Stomach (tissue), 9 donors: ENCODE results near the gene TENM4. TPM values are rescaled to one million over a fixed set of nuclear protein-coding genes. Genes with fewer than 3 reads are reported as not detected.

Source experiments
- DNase-seq, 2 donors: peaks; one replicate each; pipeline versions ENCODE4 v3.0.0 to v3.0.0-alpha.2; 2013 to 2019
- H3K27ac ChIP-seq, 5 donors: fragments of 200-600 bp in 4 of 5; sonication (generic) in 4 of 5; one replicate each; pipeline ENCODE4 v1.5.1; 2013 to 2019; ENCODE audit warnings: mild to moderate bottlenecking in 1 of 5, moderate library complexity in 1 of 5
- H3K27me3 ChIP-seq, 3 donors: fragments of 200-600 bp; sonication (generic); one replicate each; pipeline ENCODE4 v1.5.1; 2017 to 2019; ENCODE audit warnings: mixed run types in 1 of 3
- H3K36me3 ChIP-seq, 4 donors: fragments of 200-600 bp; sonication (generic); 1 replicate in 3 of 4; 2 replicates in 1 of 4; pipeline ENCODE4 v1.5.1; 2016 to 2019
- H3K4me1 ChIP-seq, 4 donors: fragments of 200-600 bp; sonication (generic); one replicate each; pipeline ENCODE4 v1.5.1; 2016 to 2019
- H3K4me3 ChIP-seq, 4 donors: fragments of 200-600 bp; sonication (generic) in 3 of 4; one replicate each; pipeline ENCODE4 v1.5.1; 2016 to 2019; ENCODE audit warnings: mild to moderate bottlenecking in 1 of 4
- H3K9me3 ChIP-seq, 4 donors: fragments of 200-600 bp; sonication (generic); one replicate each; pipeline ENCODE4 v1.5.1; 2016 to 2019
- CTCF ChIP-seq, 7 experiments: fragments of 450-650 bp in 4 of 7; fragments of 200-600 bp in 3 of 7; sonication (generic) in 3 of 7; IDR thresholded peaks; one replicate each; pipeline ENCODE4 v1.5.1; 2016 to 2019; ENCODE audit warnings: antibody characterized with exemption in 7 of 7, control low read depth in 2 of 7, mild to moderate bottlenecking in 1 of 7
- EP300 ChIP-seq: sonication (generic); formaldehyde crosslinking; IDR thresholded peaks from one replicate; pipeline ENCODE4 v1.6.1; 2017; ENCODE audit warnings: antibody characterized with exemption
- POLR2A ChIP-seq, 4 donors: fragments of 450-650 bp; IDR thresholded peaks; one replicate each; pipeline ENCODE4 v1.6.1; 2016; ENCODE audit warnings: antibody characterized with exemption in 4 of 4, control low read depth in 2 of 4, mild to moderate bottlenecking in 1 of 4, moderate library complexity in 1 of 4
- POLR2AphosphoS5 ChIP-seq, 3 donors: sonication (generic); formaldehyde crosslinking; IDR thresholded peaks; one replicate each; pipeline ENCODE4 v1.6.1; 2016; ENCODE audit warnings: antibody characterized with exemption in 3 of 3
- WGBS, 5 donors: extraction: QIAGEN DNeasy Blood & Tissue Kit in 3 of 5; methylation state at CpG; one replicate each; pipeline versions ENCODE4 v1.1.5 to v1.1.7; 2013 to 2018; 5-methylcytosine and 5-hydroxymethylcytosine counted together
- intact Hi-C: fragments of 100-400 bp; cut with DNase I; formaldehyde crosslinking; loops from one replicate; pipeline ENCODE4 v1.15.1; 2023; ENCODE audit warnings: low total_unique reads
- polyA plus RNA-seq, 3 donors: library from polyadenylated mRNA; stranded (reverse); fragments of 200-250 nt; gene quantifications; one replicate each; pipeline ENCODE4 v1.2.3, GENCODE V29; 2013
- total RNA-seq, 5 donors: library from RNA; depleted of rRNA; stranded (reverse); fragments of >200 nt; gene quantifications; one replicate each; pipeline versions ENCODE4 v1.1.0 to v1.2.3, GENCODE V29; 2014 to 2016
- donor health status: healthy with polysubstance abuse.
- donor health status: Bipolar disorder and iron deficiency.
- donor health status: healthy.

TENM4 gene
- total and polyA plus RNA-seq, 8 donors = 0.06 to 13.2 (median 0.87) TPM; not detected in 1

DNA sequence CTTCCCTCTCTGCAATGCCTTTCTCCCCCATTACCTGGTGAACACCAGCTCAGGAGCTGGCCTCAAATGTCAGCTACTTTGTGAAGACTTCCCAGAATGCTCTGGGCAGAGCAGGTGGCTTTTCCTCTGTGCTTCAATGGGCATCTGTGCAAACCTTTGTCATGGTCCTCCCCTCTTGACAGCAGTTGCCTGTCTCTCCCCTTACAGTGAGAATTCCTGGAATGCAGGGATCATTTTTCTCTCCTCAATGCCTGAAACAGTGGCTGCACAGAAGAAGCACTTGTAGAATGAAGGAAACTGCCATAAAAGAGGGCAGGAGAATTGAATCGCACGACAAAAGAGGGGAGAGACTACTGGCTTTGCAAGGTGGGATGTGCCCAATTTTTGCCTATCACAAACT is 773.4 kb downstream of the TENM4 start:
- no peaks in the 10 kb centered on the region for H3K4me1 ChIP-seq
- no peak overlapping the region for H3K4me3 ChIP-seq
- H3K36me3 ChIP-seq = peaks cover 0 to 16% (median 2%) of the 10 kb centered on the region in 4 donors
- TF ChIP-seq POLR2AphosphoS5 (IDR thresholded peaks at IDR 0.05) (no peak), EP300 (no peak), POLR2A (IDR thresholded peaks at IDR 0.05) (no peak), CTCF (IDR thresholded peaks at IDR 0.05) (no peak)
- H3K9me3 ChIP-seq = no peaks in the 10 kb centered on the region
- 81 to 97% (median 94%) methylated on average over 2 of the region's 2 CpGs for WGBS, 5 donors
- no peak for DNase-seq
- no peaks in the 10 kb centered on the region for H3K27me3 ChIP-seq
- no peak overlapping the region for H3K27ac ChIP-seq
- intact Hi-C loops = no loop called here

DNA sequence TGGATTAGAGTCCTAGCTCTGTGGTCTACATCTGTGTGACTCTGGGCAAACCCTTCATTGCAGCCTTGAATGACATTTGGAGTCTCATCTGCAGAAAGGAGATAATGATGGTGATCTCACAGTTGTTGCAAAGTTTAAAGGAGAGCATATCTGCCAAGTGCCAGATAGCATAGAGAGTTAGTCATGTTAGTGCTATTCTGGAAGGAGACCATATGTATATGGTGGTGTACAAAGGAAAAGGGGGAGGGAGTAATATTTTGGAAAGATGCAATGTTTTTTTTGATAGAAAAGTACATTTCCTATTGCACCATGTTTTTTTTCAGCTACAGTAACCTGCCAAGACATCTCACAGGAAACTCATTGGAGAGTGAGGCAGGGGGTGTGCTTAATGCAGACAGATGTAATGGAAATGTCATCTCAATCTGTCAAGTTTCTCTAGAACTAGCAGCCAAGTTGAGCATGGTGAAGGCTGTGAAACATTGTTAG is 774.1 kb downstream of the TENM4 start:
- H3K27me3 ChIP-seq = no peaks in the 10 kb centered on the region
- no peak overlapping the region for H3K4me3 ChIP-seq
- intact Hi-C loops = no loop called here
- no peaks in the 10 kb centered on the region for H3K4me1 ChIP-seq
- peaks cover 0 to 15% (median 2%) of the 10 kb centered on the region in 4 donors for H3K36me3 ChIP-seq
- DNase-seq = no peak
- TF ChIP-seq POLR2AphosphoS5 (IDR thresholded peaks at IDR 0.05) (no peak), CTCF (IDR thresholded peaks at IDR 0.05) (no peak), EP300 (no peak), POLR2A (IDR thresholded peaks at IDR 0.05) (no peak)
- no peaks in the 10 kb centered on the region for H3K9me3 ChIP-seq
- no peak overlapping the region for H3K27ac ChIP-seq

- intact Hi-C loops = no loop called here
- TF ChIP-seq POLR2A (IDR thresholded peaks at IDR 0.05) (no peak), EP300 (no peak), CTCF (IDR thresholded peaks at IDR 0.05) (no peak), POLR2AphosphoS5 (IDR thresholded peaks at IDR 0.05) (no peak)
- H3K4me3 ChIP-seq = no peak overlapping the region
- 87 to 100% (median 91%) methylated on average over 1 of the region's 1 CpG for WGBS, 5 donors
- H3K27me3 ChIP-seq = no peaks in the 10 kb centered on the region
- peaks cover 0 to 8% (median 2%) of the 10 kb centered on the region in 4 donors for H3K36me3 ChIP-seq
- no peak for DNase-seq
- no peaks in the 10 kb centered on the region for H3K4me1 ChIP-seq
- H3K27ac ChIP-seq = no peak overlapping the region
- no peaks in the 10 kb centered on the region for H3K9me3 ChIP-seq
Observed at GRCh38 chr11:78664636-78665035, 776.2 kb downstream of the TENM4 start.

GRCh38 chr11:78662811-78663210 is 778.0 kb downstream of the TENM4 start:
- intact Hi-C loops = no loop called here
- no peak overlapping the region for H3K4me3 ChIP-seq
- no peak overlapping the region for H3K27ac ChIP-seq
- DNase-seq = no peak
- no peaks in the 10 kb centered on the region for H3K4me1 ChIP-seq
- H3K36me3 ChIP-seq = peaks cover 0 to 13% (median 0%) of the 10 kb centered on the region in 4 donors
- no peak for TF ChIP-seq POLR2A (IDR thresholded peaks at IDR 0.05)
- TF ChIP-seq EP300 = no peak
- no peak for TF ChIP-seq POLR2AphosphoS5 (IDR thresholded peaks at IDR 0.05)
- no peak for TF ChIP-seq CTCF (IDR thresholded peaks at IDR 0.05)
- no peaks in the 10 kb centered on the region for H3K9me3 ChIP-seq
- no peaks in the 10 kb centered on the region for H3K27me3 ChIP-seq
- 89 to 98% (median 93%) methylated on average over 2 of the region's 2 CpGs for WGBS, 5 donors
